HEK293T (cell line): ENCODE data around the gene RCHY1.
"Not testable (repeated sequence)": the region's sequence is repeated elsewhere in the genome, so short reads cannot be mapped to it uniquely, and the experiment has no call there.

Experiments
- ARNT ChIP-seq: fragments of 450-650 bp; IDR thresholded peaks from 2 replicates; pipeline ENCODE4 v1.6.1; 2017; ENCODE audit warnings: mild to moderate bottlenecking
- TARDBP ChIP-seq: fragments of 450-650 bp; IDR thresholded peaks from 2 replicates; pipeline ENCODE4 v1.6.1; 2016
- ZNF384 ChIP-seq: fragments of 450-650 bp; IDR thresholded peaks from 2 replicates; pipeline ENCODE4 v1.6.1; 2016

- TF ChIP-seq TARDBP, ZNF384, ARNT: not testable (repeated sequence)
These were observed 17.4 kb upstream of the RCHY1 start for GRCh38 chr4:75531536-75532143.
